ENCODE results near the gene SDK1. TPM values are rescaled to one million over a fixed set of nuclear protein-coding genes. Genes with fewer than 3 reads are reported as not detected.

Gene SDK1
- total RNA-seq, 1 donor from 2014 or later: 1.3 TPM

DNA sequence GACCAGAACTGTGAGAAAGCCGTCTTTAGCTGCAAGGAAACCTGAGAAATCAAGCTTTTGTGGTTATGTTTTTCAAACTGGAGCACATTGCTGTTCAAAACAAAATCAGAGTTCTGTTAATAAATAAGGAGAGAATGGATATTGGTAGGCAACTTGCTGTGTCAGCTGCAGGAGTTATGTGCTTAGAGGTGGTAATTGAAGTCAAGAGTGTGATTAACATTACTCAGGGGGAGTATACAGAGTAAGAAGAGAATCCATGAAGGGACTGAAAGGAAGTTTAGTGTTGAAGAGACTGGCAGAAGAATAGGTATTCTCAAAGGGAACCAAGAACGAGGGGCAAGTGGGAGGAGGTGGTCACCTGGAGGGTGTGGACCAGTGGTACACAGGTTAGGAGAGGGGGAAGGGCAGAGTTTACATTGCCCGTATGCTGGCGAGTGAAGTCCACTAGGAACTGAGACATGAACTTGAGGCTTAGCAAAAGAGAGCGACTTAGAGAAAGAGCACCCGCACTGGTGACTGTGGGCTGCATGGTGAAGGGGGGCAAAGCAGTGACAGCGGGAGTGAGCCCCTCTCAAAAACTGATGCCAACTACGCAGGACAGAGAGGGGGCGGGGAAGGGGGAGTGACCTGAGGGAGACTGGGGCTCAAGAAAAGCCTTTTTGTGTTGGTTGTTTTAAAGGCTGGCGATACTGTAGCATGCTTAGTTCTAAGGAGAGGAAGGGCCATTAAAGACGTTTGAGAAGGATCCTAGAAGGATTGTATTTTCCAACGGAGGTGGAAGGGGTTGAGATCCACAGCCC is 80.0 kb downstream of the SDK1 start:
- POLR2A ChIA-PET: no interaction called here
- H3K4me3 Mint-ChIP-seq: no peak overlapping the region
- DNase-seq (no peak), ATAC-seq (ENCODE audit: low read depth) (no peak)
- H3K27ac Mint-ChIP-seq: no peak overlapping the region
- no peaks in the 10 kb centered on the region for H3K4me1 Mint-ChIP-seq
- TF ChIP-seq, protein P1, sequence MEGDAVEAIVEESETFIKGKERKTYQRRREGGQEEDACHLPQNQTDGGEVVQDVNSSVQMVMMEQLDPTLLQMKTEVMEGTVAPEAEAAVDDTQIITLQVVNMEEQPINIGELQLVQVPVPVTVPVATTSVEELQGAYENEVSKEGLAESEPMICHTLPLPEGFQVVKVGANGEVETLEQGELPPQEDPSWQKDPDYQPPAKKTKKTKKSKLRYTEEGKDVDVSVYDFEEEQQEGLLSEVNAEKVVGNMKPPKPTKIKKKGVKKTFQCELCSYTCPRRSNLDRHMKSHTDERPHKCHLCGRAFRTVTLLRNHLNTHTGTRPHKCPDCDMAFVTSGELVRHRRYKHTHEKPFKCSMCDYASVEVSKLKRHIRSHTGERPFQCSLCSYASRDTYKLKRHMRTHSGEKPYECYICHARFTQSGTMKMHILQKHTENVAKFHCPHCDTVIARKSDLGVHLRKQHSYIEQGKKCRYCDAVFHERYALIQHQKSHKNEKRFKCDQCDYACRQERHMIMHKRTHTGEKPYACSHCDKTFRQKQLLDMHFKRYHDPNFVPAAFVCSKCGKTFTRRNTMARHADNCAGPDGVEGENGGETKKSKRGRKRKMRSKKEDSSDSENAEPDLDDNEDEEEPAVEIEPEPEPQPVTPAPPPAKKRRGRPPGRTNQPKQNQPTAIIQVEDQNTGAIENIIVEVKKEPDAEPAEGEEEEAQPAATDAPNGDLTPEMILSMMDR (IDR thresholded peaks at IDR 0.05): no peak
- H3K27me3 Mint-ChIP-seq: peaks cover 27% of the 10 kb centered on the region
- intact Hi-C loops (cut with micrococcal nuclease): no loop called here
- CTCF ChIA-PET: no interaction called here
- no peaks in the 10 kb centered on the region for H3K9me3 Mint-ChIP-seq
- no peaks in the 10 kb centered on the region for H3K36me3 Mint-ChIP-seq (ENCODE audit: low read depth)

DNA sequence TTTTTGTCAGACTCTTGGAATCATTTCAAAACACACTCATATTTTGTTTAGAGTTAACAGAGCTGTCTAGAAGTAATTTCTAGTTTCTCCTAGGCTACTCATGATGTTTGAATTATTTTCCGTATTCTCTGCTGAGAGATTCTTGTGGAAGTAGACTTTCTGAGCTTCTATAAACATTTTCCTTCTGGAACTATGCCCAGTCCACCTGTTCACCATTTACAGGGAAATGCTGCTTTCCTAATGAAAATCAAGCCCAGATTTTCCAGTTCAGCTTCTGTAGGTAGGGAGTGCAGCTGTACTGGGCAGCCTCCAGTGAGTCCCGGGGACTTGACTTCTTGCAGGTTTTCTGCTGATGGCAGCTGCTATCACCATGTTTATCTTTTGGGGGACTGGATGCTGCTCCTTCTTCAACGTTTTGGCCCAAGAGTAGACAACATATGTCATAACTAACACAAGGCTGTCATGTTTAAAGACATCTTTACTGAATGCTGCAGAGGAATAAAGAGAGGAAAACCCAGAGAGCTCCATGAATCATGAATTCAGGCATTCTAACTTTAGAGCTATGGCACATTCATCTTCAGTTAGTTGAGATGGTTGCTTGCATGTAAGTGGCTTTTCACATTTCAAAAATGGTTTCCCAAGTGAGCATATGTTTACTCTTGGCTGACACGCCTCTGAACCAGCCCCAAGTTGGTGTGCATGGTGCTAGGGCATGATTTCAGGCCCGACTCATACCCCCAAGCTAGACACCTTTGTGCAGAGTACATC is 85.6 kb downstream of the SDK1 start:
- TF ChIP-seq, protein P1 (IDR thresholded peaks at IDR 0.05): no peak
- no peak for ATAC-seq (ENCODE audit: low read depth)

DNA sequence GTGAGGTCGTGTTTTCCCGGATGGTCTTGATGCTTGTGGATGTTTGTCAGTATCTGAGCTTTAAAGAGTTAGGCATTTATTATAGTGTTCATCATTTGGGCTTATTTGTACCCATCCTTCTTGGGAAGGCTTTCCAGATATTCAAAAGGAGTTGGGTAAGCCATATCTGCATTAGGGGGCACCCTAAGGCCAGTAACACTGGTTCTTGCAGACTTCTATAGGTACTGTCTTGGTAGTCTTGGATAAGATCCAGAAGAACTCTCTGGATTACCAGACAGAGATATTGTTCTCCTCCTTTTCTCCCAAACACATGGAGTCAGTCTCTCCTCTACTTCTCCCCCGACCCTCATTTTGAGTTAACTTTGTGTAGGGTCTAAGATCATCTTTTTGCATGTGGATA is 92.8 kb downstream of the SDK1 start:
- TF ChIP-seq, protein P1 (IDR thresholded peaks at IDR 0.05): no peak
- ATAC-seq (ENCODE audit: low read depth) (no peak), DNase-seq (no peak)
- intact Hi-C loops (cut with micrococcal nuclease): no loop called here
- H3K4me1 Mint-ChIP-seq: no peaks in the 10 kb centered on the region
- peaks cover 2% of the 10 kb centered on the region for H3K36me3 Mint-ChIP-seq (ENCODE audit: low read depth)
- H3K27me3 Mint-ChIP-seq: peaks cover 8% of the 10 kb centered on the region
- H3K27ac Mint-ChIP-seq: no peak overlapping the region
- POLR2A ChIA-PET: no interaction called here
- CTCF ChIA-PET: no interaction called here
- H3K9me3 Mint-ChIP-seq: peaks cover 19% of the 10 kb centered on the region
- H3K4me3 Mint-ChIP-seq: no peak overlapping the region

More for the DNA sequence above, 85.6 kb downstream of the SDK1 start:
- no peaks in the 10 kb centered on the region for H3K4me1 Mint-ChIP-seq
- ChIA-PET POLR2A (no interaction called here), CTCF (no interaction called here)
- no peak overlapping the region for H3K4me3 Mint-ChIP-seq
- intact Hi-C loops (cut with micrococcal nuclease): no loop called here
- no peak for DNase-seq
- H3K9me3 Mint-ChIP-seq: peaks cover 4% of the 10 kb centered on the region
- no peaks in the 10 kb centered on the region for H3K36me3 Mint-ChIP-seq (ENCODE audit: low read depth)
- peaks cover 2% of the 10 kb centered on the region for H3K27me3 Mint-ChIP-seq
- H3K27ac Mint-ChIP-seq: no peak overlapping the region

DNA sequence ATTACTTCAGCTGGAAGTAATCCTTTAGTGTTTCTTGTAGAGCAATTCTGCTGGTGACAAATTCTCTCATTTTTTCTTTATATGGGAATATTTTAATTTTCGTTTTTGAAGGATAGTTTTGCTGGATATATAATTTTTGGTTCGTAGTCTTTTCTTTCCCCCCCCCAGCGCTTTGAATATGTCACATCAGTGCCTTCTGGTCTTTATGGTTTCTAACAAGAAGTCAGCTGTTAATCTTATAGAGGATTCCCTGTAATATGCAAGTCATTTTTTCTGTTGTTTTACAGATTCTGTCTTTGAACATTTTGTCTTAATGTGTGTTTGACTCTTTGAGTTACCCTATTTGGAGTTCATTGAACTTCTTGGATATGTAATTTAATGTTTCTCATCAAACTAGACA is 96.3 kb downstream of the SDK1 start:
- CTCF ChIA-PET: no interaction called here
- DNase-seq (no peak), ATAC-seq (ENCODE audit: low read depth) (no peak)
- H3K27me3 Mint-ChIP-seq: peaks cover 21% of the 10 kb centered on the region
- H3K4me3 Mint-ChIP-seq: no peak overlapping the region
- no peak overlapping the region for H3K27ac Mint-ChIP-seq
- H3K4me1 Mint-ChIP-seq: no peaks in the 10 kb centered on the region
- H3K36me3 Mint-ChIP-seq (ENCODE audit: low read depth): peaks cover 2% of the 10 kb centered on the region
- TF ChIP-seq, protein P1 (IDR thresholded peaks at IDR 0.05): no peak
- intact Hi-C loops (cut with micrococcal nuclease): no loop called here
- H3K9me3 Mint-ChIP-seq: peaks cover 15% of the 10 kb centered on the region
- POLR2A ChIA-PET: no interaction called here

DNA sequence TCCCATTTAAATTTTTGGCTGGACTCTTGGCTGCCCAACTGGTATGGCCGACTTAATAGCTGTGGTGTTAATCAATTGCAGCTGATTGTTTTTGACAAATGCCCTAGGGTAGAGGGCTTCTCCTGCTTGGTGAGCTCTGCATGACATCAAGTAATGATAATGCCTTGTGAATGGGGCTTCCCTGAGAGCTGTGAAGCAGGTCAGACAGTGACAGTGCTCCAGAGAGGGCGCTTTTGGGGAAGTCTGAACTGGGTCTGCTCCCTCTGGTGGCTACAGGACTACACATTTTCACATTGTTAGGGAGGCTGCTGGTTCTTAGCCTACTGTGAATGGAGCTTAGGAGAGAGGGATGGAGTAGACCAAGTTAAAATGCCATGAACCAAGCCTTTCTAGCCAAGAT is 98.8 kb downstream of the SDK1 start:
- intact Hi-C loops (cut with micrococcal nuclease): loop anchor here (10.0 kb wide), 1 partner anchor 535 kb away; no protein-coding TSS in a partner anchor
- Mint-ChIP-seq H3K4me1 (no peaks in the 10 kb centered on the region), H3K27me3 (peaks cover 26% of the 10 kb centered on the region), H3K4me3 (no peak overlapping the region), H3K9me3 (peaks cover 12% of the 10 kb centered on the region), H3K36me3 (ENCODE audit: low read depth) (no peaks in the 10 kb centered on the region), H3K27ac (no peak overlapping the region)
- ChIA-PET CTCF (no interaction called here), POLR2A (no interaction called here)
- DNase-seq: no peak
- no peak for ATAC-seq (ENCODE audit: low read depth)
- TF ChIP-seq, protein P1 (IDR thresholded peaks at IDR 0.05): no peak

All from activated B cell treated with CpG ODN at 0.5 μM for 24 hours (primary cell).